Naive thymus-derived CD4-positive, alpha-beta T cell (primary cell): ENCODE results near the gene ARHGAP10. TPM values are rescaled to one million over a fixed set of nuclear protein-coding genes. Genes with fewer than 3 reads are reported as not detected.

Source experiments
- ATAC-seq: fragments of 150-1000 bp; cut with Tn5 transposase; 2 replicates; pipeline ENCODE4 v1.10.0; 2021; ENCODE audit warnings: mild to moderate bottlenecking, moderate library complexity
- CTCF ChIA-PET: fragments of 350-600 bp; sonication (Branson Sonifier 250); formaldehyde crosslinking; loops from one replicate; lab custom pipeline; 2021; ENCODE audit warnings: antibody characterized with exemption; lab: Charles Lee
- POLR2A ChIA-PET: fragments of 350-600 bp; sonication (Branson Sonifier 250); formaldehyde crosslinking; loops from one replicate; lab custom pipeline; 2021; ENCODE audit warnings: antibody characterized with exemption, inconsistent platforms; lab: Charles Lee
- DNase-seq, 9 donors: peaks; one replicate each; pipeline versions ENCODE4 v3.0.0 to v3.0.0-alpha.2; 2020 to 2022; ENCODE audit warnings: mixed read lengths in 1 of 9
- H3K27ac ChIP-seq: one replicate; pipeline ENCODE4 v1.7.0; 2013; ENCODE audit warnings: mild to moderate bottlenecking, low read depth, low read length, moderate library complexity
- H3K27me3 ChIP-seq, 2 donors: one replicate each; pipeline ENCODE4 v1.7.0; 2013; ENCODE audit warnings: low read length in 2 of 2, mild to moderate bottlenecking in 2 of 2, moderate library complexity in 2 of 2; ENCODE audit not compliant: control insufficient read depth in 2 of 2, insufficient read depth in 2 of 2
- H3K36me3 ChIP-seq, 3 experiments: 1 replicate in 2 of 3; 2 replicates in 1 of 3; pipeline ENCODE4 v1.7.0; 2013; ENCODE audit warnings: low read length in 3 of 3, mild to moderate bottlenecking in 3 of 3, moderate library complexity in 1 of 3; ENCODE audit not compliant: insufficient read depth in 3 of 3, control insufficient read depth in 2 of 3
- H3K4me1 ChIP-seq, 2 donors: one replicate each; pipeline ENCODE4 v1.7.0; 2013; ENCODE audit warnings: low read length in 2 of 2, mild to moderate bottlenecking in 2 of 2, moderate library complexity in 1 of 2; ENCODE audit not compliant: control insufficient read depth in 2 of 2, insufficient read depth in 2 of 2
- H3K4me3 ChIP-seq: 2 replicates; pipeline ENCODE4 v1.7.0; 2013; ENCODE audit warnings: mild to moderate bottlenecking, low read length
- H3K9me3 ChIP-seq, 3 experiments: 1 replicate in 2 of 3; 2 replicates in 1 of 3; pipeline ENCODE4 v1.7.0; 2013; ENCODE audit warnings: low read length in 3 of 3; ENCODE audit not compliant: control insufficient read depth in 2 of 3
- H3K27ac Mint-ChIP-seq, 9 donors: one replicate each; pipeline ENCODE4 v1.8.0; 2020 to 2022; ENCODE audit warnings: mixed read lengths in 9 of 9, mild to moderate bottlenecking in 8 of 9, moderate library complexity in 5 of 9, inconsistent platforms in 2 of 9
- H3K27me3 Mint-ChIP-seq, 5 donors: one replicate each; pipeline ENCODE4 v1.8.0; 2021 to 2022; ENCODE audit warnings: mixed read lengths in 5 of 5, mild to moderate bottlenecking in 1 of 5
- H3K36me3 Mint-ChIP-seq, 5 donors: one replicate each; pipeline ENCODE4 v1.8.0; 2020 to 2022; ENCODE audit warnings: mixed read lengths in 5 of 5, mild to moderate bottlenecking in 3 of 5, inconsistent platforms in 1 of 5
- H3K4me1 Mint-ChIP-seq, 7 donors: one replicate each; pipeline ENCODE4 v1.8.0; 2020 to 2022; ENCODE audit warnings: mixed read lengths in 7 of 7, mild to moderate bottlenecking in 3 of 7, inconsistent platforms in 1 of 7
- H3K4me3 Mint-ChIP-seq, 10 donors: one replicate each; pipeline ENCODE4 v1.8.0; 2020 to 2022; ENCODE audit warnings: mild to moderate bottlenecking in 10 of 10, mixed read lengths in 10 of 10, moderate library complexity in 6 of 10, inconsistent platforms in 2 of 10
- H3K9me3 Mint-ChIP-seq, 11 donors: one replicate each; pipeline ENCODE4 v1.8.0; 2020 to 2022; ENCODE audit warnings: mixed read lengths in 11 of 11, mild to moderate bottlenecking in 4 of 11, inconsistent platforms in 1 of 11, moderate library complexity in 1 of 11
- intact Hi-C, 2 donors: fragments of 100-400 bp; cut with micrococcal nuclease; formaldehyde crosslinking; loops; one replicate each; pipeline ENCODE4 v1.15.1; 2023
- polyA plus RNA-seq, 2 donors: library from polyadenylated mRNA; unstranded; fragments of 300-500 nt; fragmentation: Illumina TruSeq; gene quantifications; one replicate each; pipeline ENCODE4 v1.2.3, GENCODE V29; 2021
- total RNA-seq, 6 experiments: library from RNA in 5 of 6; stranded (reverse) in 5 of 6; gene quantifications; 1 replicate in 5 of 6; 2 replicates in 1 of 6; pipeline ENCODE4 v1.2.3 and lab custom pipeline; 2021 to 2026

ARHGAP10 gene
- total and polyA plus RNA-seq, 7 experiments from 2014 or later, result 1.9 to 8.5 (median 3.0) TPM

DNA sequence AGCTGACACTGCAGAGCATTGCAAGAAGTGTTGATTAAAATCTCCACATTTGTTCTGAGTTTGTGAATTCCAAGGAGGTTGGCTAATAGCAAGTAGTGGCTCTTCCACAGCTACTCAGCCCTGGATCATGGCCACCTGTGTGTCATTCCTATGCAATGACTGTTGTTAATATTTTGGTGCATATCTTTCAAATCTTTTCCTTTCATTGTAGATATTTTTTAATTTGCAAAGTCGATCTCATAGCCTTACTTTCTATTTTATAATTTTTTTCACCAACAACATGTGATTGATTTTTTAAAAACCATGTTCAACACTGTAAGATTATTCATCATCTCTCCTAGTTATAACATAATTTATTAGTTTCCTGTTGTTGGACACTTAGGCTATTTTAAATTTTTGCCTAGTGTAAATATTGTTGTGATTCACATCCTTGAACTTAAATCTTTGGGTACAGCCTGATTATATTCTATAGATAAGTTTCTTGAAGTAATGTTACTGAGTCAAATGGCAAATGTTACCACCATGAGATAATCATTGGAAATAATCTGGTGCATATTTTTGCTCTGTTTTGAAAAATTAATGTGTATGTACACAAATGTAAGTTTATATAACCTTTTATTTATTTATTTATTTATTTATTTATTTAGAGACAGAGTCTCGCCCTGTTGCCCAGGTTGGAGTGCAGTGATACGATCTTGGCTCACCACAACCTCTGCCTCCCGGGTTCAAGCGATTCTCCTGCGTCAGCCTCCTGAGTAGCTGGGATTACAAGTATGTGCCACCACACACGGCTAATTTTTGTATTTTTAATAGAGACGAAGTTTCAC lies 17.1 kb upstream of the ARHGAP10 start:
- no peak for DNase-seq
- H3K9me3 ChIP-seq, result no peaks in the 10 kb centered on the region
- Mint-ChIP-seq H3K4me3 (no peak overlapping the region), H3K36me3 (no peaks in the 10 kb centered on the region), H3K4me1 (peaks cover 0 to 4% (median 0%) of the 10 kb centered on the region in 7 donors), H3K9me3 (no peaks in the 10 kb centered on the region), H3K27me3 (peaks cover 0 to 27% (median 8%) of the 10 kb centered on the region in 5 donors), H3K27ac (no peak overlapping the region)
- POLR2A ChIA-PET, result no interaction called here
- CTCF ChIA-PET, result interaction anchor here (2.7 kb wide), 1 partner anchor 152 kb away, joined by 12 read pairs; no protein-coding TSS in a partner anchor
- no peak overlapping the region for H3K27ac ChIP-seq
- H3K36me3 ChIP-seq, result no peaks in the 10 kb centered on the region
- H3K4me1 ChIP-seq, result no peaks in the 10 kb centered on the region
- no peak overlapping the region for H3K4me3 ChIP-seq
- intact Hi-C loops, result no loop called here
- ATAC-seq, result no peak
- H3K27me3 ChIP-seq, result no peaks in the 10 kb centered on the region

DNA sequence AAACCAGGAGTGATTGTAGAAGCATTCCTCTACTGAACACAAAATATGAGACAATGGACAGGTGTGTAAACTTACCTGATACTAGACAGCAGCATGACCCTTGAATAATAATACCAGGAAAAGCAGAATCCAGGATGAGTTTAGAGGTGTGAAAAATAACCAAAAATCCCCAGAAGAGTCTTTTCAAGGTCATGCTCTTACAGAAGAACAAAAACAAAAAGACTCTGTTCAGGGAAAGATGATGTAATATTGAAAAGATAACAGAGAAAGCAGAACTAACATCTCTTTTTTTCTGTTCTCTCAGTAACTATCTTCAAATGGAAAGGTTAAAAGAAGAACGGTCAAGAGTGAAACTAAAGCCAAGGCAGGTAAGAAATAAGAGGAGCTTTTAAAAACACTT lies 14.0 kb upstream of the ARHGAP10 start:
- H3K27me3 ChIP-seq, result no peaks in the 10 kb centered on the region
- no peaks in the 10 kb centered on the region for H3K9me3 ChIP-seq
- intact Hi-C loops, result no loop called here
- Mint-ChIP-seq H3K27ac (no peak overlapping the region), H3K27me3 (peaks cover 0 to 28% (median 10%) of the 10 kb centered on the region in 5 donors), H3K4me1 (peaks cover 0 to 4% (median 0%) of the 10 kb centered on the region in 7 donors), H3K4me3 (no peak overlapping the region), H3K9me3 (peaks cover 0 to 2% (median 0%) of the 10 kb centered on the region in 11 donors), H3K36me3 (no peaks in the 10 kb centered on the region)
- no peaks in the 10 kb centered on the region for H3K36me3 ChIP-seq
- H3K4me1 ChIP-seq, result no peaks in the 10 kb centered on the region
- no peak for DNase-seq
- no peak overlapping the region for H3K27ac ChIP-seq
- H3K4me3 ChIP-seq, result no peak overlapping the region
- ATAC-seq, result no peak
- CTCF ChIA-PET, result interaction anchor here (1.8 kb wide), 1 partner anchor 149 kb away, joined by 7 read pairs; no protein-coding TSS in a partner anchor
- POLR2A ChIA-PET, result interaction anchor here (1.0 kb wide), 1 partner anchor 11 kb away, joined by 3 read pairs; no protein-coding TSS in a partner anchor

DNA sequence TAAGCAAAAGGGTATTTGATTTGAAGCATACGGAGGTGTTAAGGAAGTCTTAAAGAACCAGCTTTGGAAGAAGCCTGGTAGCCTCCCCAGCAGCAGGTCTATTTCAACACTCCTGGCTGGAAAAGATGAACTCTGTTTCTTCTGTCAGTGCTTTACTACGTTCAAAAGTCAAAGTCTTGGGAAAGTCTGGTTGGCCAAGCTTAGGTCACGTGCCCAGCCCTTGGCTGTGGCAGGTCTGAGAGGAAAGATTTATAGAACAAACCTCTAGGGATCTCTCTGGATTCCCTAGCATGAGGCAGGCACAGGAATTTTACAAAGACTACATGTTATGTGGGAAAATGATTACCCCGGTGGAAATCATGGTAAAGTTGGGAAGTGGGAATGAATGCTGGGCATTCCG lies 8.6 kb upstream of the ARHGAP10 start:
- H3K9me3 ChIP-seq, result no peaks in the 10 kb centered on the region
- H3K4me3 ChIP-seq, result no peak overlapping the region
- POLR2A ChIA-PET, result interaction anchor here (1.7 kb wide), 1 partner anchor 9 kb away, joined by 5 read pairs; no protein-coding TSS in a partner anchor
- CTCF ChIA-PET, result no interaction called here
- Mint-ChIP-seq H3K4me1 (no peaks in the 10 kb centered on the region), H3K27me3 (peaks cover 0 to 19% (median 3%) of the 10 kb centered on the region in 5 donors), H3K36me3 (no peaks in the 10 kb centered on the region), H3K27ac (no peak overlapping the region), H3K9me3 (peaks cover 0 to 2% (median 0%) of the 10 kb centered on the region in 11 donors), H3K4me3 (no peak overlapping the region)
- no peak for ATAC-seq
- no peaks in the 10 kb centered on the region for H3K4me1 ChIP-seq
- H3K36me3 ChIP-seq, result no peaks in the 10 kb centered on the region
- DNase-seq, result no peak
- H3K27ac ChIP-seq, result no peak overlapping the region
- intact Hi-C loops, result no loop called here
- no peaks in the 10 kb centered on the region for H3K27me3 ChIP-seq

DNA sequence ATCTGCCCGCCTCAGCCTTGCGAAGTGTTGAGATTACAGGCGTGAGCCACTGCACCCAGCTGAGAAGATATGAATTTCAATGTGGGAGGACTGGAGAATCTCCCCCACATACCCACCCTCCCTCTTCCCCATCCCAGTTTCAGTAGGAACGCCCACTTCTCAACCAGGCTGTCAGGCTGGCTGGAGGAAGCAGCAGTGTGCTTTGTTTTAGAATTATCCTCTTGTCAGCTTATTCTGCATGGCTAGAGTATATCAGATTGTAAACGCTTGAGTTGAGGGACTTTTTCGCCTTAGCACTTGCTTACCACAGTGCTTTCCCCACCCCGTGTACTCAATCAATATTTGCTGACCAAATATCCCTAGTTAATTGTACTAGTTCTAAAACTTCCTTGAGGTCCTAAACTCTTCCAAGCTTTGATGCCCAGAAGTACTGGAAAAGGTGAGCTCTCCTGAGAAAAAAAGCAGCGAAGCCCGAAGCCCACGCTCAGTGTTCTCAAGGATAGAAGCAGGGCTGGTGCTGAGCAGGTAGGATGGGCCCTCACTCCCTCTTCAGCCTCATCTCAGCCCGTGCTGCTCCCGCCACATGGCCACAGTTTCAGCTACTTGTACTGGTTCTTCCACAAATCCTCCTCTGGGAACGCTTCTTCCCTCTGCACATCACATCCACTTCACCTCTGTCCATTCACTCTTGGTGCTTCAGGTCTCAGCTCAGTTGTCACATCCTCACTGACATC lies 7.3 kb upstream of the ARHGAP10 start:
- CTCF ChIA-PET, result no interaction called here
- DNase-seq (no peak), ATAC-seq (no peak)
- intact Hi-C loops, result no loop called here
- no peaks in the 10 kb centered on the region for H3K36me3 ChIP-seq
- H3K4me3 ChIP-seq, result no peak overlapping the region
- H3K27ac Mint-ChIP-seq, result no peak overlapping the region
- POLR2A ChIA-PET, result no interaction called here
- no peaks in the 10 kb centered on the region for H3K4me1 Mint-ChIP-seq
- no peaks in the 10 kb centered on the region for H3K27me3 ChIP-seq
- H3K9me3 Mint-ChIP-seq, result peaks cover 0 to 2% (median 0%) of the 10 kb centered on the region in 11 donors
- H3K4me1 ChIP-seq, result no peaks in the 10 kb centered on the region
- H3K9me3 ChIP-seq, result no peaks in the 10 kb centered on the region
- H3K27ac ChIP-seq, result no peak overlapping the region
- no peaks in the 10 kb centered on the region for H3K36me3 Mint-ChIP-seq
- H3K4me3 Mint-ChIP-seq, result no peak overlapping the region
- H3K27me3 Mint-ChIP-seq, result peaks cover 0 to 24% (median 3%) of the 10 kb centered on the region in 5 donors

DNA sequence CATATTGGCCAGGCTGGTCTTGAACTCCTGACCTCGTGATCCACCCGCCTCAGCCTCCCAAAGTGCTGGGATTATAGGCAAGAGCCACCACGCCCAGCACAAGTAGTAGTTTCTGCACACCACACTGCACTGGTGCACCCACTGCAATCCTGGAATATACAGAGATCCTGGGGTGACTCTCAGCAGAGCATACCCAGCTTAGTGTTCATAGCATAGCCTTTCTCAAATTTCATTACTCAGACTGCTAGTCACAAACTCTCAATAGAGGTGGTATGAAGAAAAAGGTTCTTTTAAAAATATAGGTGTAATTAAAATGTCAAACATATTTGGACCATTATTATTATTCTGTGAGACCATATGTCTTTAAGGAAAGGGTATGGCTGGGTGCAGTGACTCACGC lies 6.2 kb upstream of the ARHGAP10 start:
- no peak for DNase-seq
- Histone ChIP-seq H3K27me3 (no peaks in the 10 kb centered on the region), H3K4me1 (no peaks in the 10 kb centered on the region), H3K9me3 (no peaks in the 10 kb centered on the region), H3K27ac (no peak overlapping the region), H3K36me3 (no peaks in the 10 kb centered on the region), H3K4me3 (no peak overlapping the region)
- Mint-ChIP-seq H3K9me3 (peaks cover 0 to 2% (median 0%) of the 10 kb centered on the region in 11 donors), H3K27ac (no peak overlapping the region), H3K36me3 (no peaks in the 10 kb centered on the region), H3K4me3 (no peak overlapping the region), H3K27me3 (peaks cover 0 to 29% (median 0%) of the 10 kb centered on the region in 5 donors), H3K4me1 (peaks cover 0 to 4% (median 0%) of the 10 kb centered on the region in 7 donors)
- intact Hi-C loops, result no loop called here
- ChIA-PET CTCF (no interaction called here), POLR2A (no interaction called here)
- ATAC-seq, result no peak

DNA sequence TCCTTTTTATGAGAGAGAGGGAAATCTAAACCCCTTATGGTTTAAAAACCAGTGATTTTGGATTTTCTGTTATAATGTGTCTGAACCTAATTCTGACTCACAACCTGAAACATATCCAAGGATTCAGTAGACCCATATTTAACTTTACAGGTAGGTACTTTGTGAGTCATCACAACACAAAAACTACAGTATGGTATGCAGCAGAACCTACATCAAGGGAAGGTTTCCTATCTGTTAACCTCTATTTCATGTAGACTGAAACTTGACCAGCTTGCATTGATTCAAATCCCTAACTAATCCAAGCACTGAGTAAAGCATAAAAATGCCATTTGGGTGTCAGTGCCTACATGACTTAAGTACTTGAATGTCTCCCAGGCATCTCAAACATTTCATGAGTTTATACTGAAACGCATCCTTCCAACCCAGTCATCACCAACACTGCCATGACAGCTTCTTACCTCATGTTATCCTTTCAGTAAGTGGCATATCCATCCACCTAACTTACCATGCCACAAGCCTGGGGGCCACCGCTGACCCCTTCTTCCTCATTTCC lies 4.3 kb upstream of the ARHGAP10 start:
- no peaks in the 10 kb centered on the region for H3K36me3 ChIP-seq
- Mint-ChIP-seq H3K9me3 (peaks cover 0 to 2% (median 0%) of the 10 kb centered on the region in 11 donors), H3K4me1 (peaks cover 0 to 9% (median 6%) of the 10 kb centered on the region in 7 donors)

More for the DNA sequence above, 4.3 kb upstream of the ARHGAP10 start:
- H3K27me3 ChIP-seq, result no peaks in the 10 kb centered on the region
- Mint-ChIP-seq H3K4me3 (no peak overlapping the region), H3K36me3 (no peaks in the 10 kb centered on the region), H3K27me3 (peaks cover 0 to 36% (median 0%) of the 10 kb centered on the region in 5 donors), H3K27ac (no peak overlapping the region)
- DNase-seq, result no peak
- intact Hi-C loops, result no loop called here
- ATAC-seq, result no peak
- H3K27ac ChIP-seq, result no peak overlapping the region
- CTCF ChIA-PET, result interaction anchor here (0.9 kb wide), 2 partner anchors 19 to 20 kb away, joined by 3 read pairs; no protein-coding TSS in a partner anchor
- POLR2A ChIA-PET, result no interaction called here
- no peak overlapping the region for H3K4me3 ChIP-seq
- no peaks in the 10 kb centered on the region for H3K9me3 ChIP-seq
- peaks cover under 1 to 5% of the 10 kb centered on the region in 2 donors for H3K4me1 ChIP-seq
